Mammary microvascular endothelial cell (primary cell): ENCODE data around the gene ZNF22. TPM values are rescaled to one million over a fixed set of nuclear protein-coding genes. Genes with fewer than 3 reads are reported as not detected.

Experiments used
- total RNA-seq: library from RNA; depleted of rRNA; stranded (reverse); fragments of >200 nt; gene quantifications from 2 replicates; pipeline ENCODE4 v1.2.3, GENCODE V29; 2015

The ZNF22 gene
- 30.7 and 34.7 TPM in 2 replicates for total RNA-seq

DNA sequence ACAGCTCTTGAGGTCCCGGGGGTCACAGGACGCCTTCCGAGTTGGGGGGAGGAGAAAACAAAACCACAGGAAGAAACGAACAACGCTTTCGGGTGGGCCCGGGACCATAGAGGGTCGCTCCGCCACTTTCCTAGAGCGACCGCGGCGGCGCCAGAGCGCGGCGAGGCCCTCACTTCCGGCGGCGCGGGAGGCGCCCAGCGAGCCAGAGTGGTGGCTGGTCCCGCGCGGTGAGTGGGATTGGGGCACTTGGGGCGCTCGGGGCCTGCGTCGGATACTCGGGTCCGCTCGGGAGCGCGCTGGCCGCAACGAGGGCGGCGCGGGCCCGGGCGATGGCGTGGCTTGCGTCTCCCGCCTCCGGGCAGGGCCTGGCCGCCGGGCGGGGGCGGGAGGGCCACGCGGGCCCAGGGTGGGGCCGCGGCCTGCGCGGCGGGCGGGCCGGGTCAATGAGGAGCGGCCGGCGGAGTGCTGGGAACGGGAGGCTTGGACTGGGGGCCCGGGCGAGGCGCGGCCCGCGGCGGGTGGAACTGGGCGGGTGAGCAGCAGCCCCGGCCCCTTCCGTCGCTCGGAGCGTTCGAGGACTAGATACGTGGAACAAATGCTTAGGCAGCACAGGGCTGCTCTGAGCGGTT lies at the start of gene ZNF22:
Gene ZNF22 (plus strand): TSS at position 172 of the 629 bp plus-strand sequence. CDS start 2,446 bp downstream, outside the sequence.

DNA sequence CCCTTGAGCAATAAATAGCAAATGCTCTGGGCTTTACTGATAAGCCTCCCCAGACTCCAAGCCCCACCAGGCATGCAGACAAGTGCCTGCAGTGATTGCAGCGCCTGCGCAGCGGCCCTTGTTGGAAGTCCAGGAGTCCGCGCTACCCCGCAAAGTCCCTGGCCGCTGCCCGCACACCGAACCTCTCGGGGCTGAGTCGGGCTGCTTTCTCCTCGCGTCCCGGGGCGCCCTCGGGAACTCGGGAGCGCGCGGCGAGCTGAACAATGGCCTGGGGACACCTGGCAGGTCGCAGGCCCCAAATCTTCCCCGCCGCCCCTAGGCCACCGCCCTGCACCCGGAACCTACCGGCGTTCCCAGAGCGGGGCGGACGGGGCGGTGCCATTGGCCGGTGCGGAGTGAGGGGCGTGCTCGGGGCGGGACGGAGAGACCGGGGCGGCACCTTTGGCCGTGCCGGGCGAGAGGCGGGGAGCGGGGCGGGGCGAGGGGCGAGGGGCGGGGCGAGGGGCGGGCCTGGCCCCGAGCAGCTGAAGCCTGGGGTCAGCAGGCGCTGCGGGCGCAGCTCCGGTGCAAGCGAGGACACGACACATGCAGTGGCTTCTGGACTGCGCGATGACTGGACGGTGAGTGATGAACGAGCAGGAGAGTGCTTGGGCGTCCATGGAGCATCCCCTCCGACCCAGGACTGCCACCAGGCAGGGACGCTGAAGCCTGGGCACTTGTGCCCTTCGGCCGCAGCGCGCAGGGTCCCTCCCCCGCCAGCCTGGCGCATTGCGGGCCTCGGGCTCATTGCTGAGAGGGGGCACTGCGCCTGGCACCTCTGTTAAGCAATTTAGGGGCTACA lies 41.3 kb upstream of the ZNF22 start, which contains the start of gene RASSF4:
Gene RASSF4 (plus strand): TSS at position 556 of the 841 bp plus-strand sequence. CDS start 10,401 bp downstream, outside the sequence.

DNA sequence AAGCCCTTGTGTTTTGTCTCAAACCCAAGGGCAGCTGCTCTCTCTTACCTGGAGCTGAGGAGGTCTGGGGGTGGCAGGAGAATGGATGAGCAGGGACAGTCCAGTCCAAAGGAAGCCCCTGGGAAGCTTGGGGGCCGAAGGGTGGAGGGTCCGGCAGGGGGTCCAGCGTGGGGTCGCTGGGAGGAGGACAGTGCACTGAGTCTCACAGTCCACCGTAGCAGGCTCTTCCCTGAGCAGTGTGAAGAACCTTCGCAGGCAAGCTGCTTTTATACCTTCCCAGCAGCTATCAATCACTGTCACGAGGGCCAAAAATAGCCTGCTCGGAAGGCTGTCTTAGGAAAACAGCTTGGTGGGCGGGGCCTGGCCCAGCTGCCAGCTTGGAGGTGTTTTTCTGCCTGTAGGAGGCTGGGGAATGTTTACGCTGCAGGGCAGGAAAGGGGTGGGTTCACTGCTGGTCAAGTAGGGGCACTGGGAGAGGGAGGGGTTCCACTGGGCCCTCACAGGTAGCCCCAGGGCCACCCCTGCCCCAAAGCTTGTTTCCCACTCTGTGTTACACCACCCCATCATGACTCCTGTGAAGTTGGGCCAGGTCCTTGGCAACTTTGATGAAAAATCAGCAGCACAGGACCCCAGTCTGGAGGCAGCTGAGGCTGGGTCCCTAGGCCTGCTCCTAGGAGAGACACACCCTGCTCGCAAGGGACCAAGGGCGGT lies 22.0 kb upstream of the ZNF22 start, which contains the start of gene DEPP1:
Gene DEPP1 (minus strand): TSS at position 240 of the 711 bp plus-strand sequence. CDS start 779 bp downstream, outside the sequence.

Other genes starting within 250 kb of the ZNF22 start
- not detected in 2 replicates for gene TMEM72, start 89.6 kb upstream of the ZNF22 start, total RNA-seq
- 2.2 and 2.5 TPM in 2 replicates for gene RASSF4, start 41.1 kb upstream of the ZNF22 start, total RNA-seq
- 32.3 and 40.5 TPM in 2 replicates for gene DEPP1, start 22.1 kb upstream of the ZNF22 start, total RNA-seq